HG03108 (cell line): ENCODE data around the gene NCAPH2.

Experiments used
- ATAC-seq: cut with Tn5 transposase; IDR thresholded peaks from one replicate; pipeline ENCODE4 v1.9.1; 2021; ENCODE audit warnings: moderate library complexity; ENCODE audit not compliant: unreplicated experiment

The NCAPH2 gene

GRCh38 chr22:50473855-50474671, 34.0 kb upstream of the NCAPH2 start:
- no peak for ATAC-seq

- ATAC-seq = peak; percentile 78
Measured at GRCh38 chr22:50474710-50475651, 33.0 kb upstream of the NCAPH2 start, which contains the start of gene SBF1. TSS of gene SBF1 (minus strand) at chr22:50475035. CDS start at chr22:50474840, 195 bp downstream.

GRCh38 chr22:50475652-50476002, 32.4 kb upstream of the NCAPH2 start:
- ATAC-seq = no peak

- no peak for ATAC-seq
Measured at GRCh38 chr22:50476868-50477267, 31.2 kb upstream of the NCAPH2 start.

- no peak for ATAC-seq
Measured at GRCh38 chr22:50477923-50478322, 30.1 kb upstream of the NCAPH2 start.

- ATAC-seq = no peak
Measured at GRCh38 chr22:50479721-50480120, 28.3 kb upstream of the NCAPH2 start.

- no peak for ATAC-seq
Measured at GRCh38 chr22:50481045-50481439, 27.0 kb upstream of the NCAPH2 start.

- ATAC-seq = no peak
Measured at GRCh38 chr22:50481440-50482106, 26.5 kb upstream of the NCAPH2 start, which contains the start of gene ADM2. TSS of gene ADM2 (plus strand) at chr22:50481543. CDS start at chr22:50481848, 305 bp downstream.

- no peak for ATAC-seq
Measured at GRCh38 chr22:50482107-50483074, 25.6 kb upstream of the NCAPH2 start.

- ATAC-seq = no peak
Measured at GRCh38 chr22:50483106-50483505, 24.9 kb upstream of the NCAPH2 start.

- no peak for ATAC-seq
Measured at GRCh38 chr22:50483556-50483955, 24.5 kb upstream of the NCAPH2 start.

GRCh38 chr22:50483977-50484853, 23.8 kb upstream of the NCAPH2 start:
- no peak for ATAC-seq

- no peak for ATAC-seq
Measured at GRCh38 chr22:50485221-50486131, 22.5 kb upstream of the NCAPH2 start.

GRCh38 chr22:50486561-50487289, 21.3 kb upstream of the NCAPH2 start, which contains the start of gene MIOX:
TSS of gene MIOX (plus strand) at chr22:50486859. CDS start at chr22:50486898, 39 bp downstream.
- ATAC-seq = no peak

- no peak for ATAC-seq
Measured at GRCh38 chr22:50487290-50488005, 20.6 kb upstream of the NCAPH2 start.

GRCh38 chr22:50488006-50488677, 19.9 kb upstream of the NCAPH2 start:
- ATAC-seq = no peak
